HUDEP-2 (cell line): Measurements from ENCODE around the gene CELF1.

Experiments
- DNase-seq, 76 experiments: peaks; one replicate each; lab custom pipeline; 2025; ENCODE audit not compliant: unreplicated experiment in 76 of 76; lab: John Stamatoyannopoulos, UW

Gene CELF1

GRCh38 chr11:47514825-47515647 lies 37.9 kb downstream of the CELF1 start:
- DNase-seq = peak in 37 of 76 experiments; percentile 2 to 58 (median 26)

GRCh38 chr11:47512701-47513100 lies 40.2 kb downstream of the CELF1 start:
- DNase-seq = no peak

GRCh38 chr11:47511917-47512316 lies 41.0 kb downstream of the CELF1 start:
- no peak for DNase-seq

GRCh38 chr11:47510209-47510608 lies 42.7 kb downstream of the CELF1 start:
- no peak for DNase-seq

- DNase-seq = no peak
These were observed 43.8 kb downstream of the CELF1 start for GRCh38 chr11:47509077-47509536.

DNA sequence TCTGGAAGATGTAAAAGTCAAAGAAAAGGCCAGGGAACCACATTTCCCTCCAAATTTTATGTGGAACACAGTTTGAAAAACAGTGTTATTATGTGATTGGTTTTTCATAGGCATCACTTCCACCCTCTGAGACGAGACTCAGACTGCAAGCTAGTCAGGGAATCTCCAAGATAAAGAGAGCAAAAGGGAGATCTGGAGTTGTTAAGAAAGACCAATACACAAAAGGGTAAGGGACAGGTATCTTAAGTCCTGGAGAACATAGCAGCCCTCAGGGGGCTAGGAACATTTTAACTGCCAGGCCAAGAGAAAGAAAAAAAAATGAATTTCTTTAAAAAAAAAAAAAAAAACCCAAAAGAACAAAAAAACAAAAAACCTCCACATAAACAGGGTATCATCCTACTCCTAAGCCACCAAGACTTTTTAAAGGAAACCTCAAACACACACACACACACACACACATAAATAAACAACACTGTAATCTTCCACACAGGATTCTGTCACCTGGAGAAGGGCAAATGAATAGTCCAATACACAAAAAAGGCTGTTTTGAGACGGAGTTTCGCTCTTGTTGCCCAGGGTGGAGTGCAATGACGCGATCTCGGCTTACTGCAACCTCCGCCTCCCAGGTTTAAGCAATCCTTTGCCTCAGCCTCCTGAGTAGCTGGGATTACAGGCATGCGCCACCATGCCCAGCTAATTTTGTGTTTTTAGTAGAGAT lies 44.5 kb downstream of the CELF1 start:
- DNase-seq = no peak

DNA sequence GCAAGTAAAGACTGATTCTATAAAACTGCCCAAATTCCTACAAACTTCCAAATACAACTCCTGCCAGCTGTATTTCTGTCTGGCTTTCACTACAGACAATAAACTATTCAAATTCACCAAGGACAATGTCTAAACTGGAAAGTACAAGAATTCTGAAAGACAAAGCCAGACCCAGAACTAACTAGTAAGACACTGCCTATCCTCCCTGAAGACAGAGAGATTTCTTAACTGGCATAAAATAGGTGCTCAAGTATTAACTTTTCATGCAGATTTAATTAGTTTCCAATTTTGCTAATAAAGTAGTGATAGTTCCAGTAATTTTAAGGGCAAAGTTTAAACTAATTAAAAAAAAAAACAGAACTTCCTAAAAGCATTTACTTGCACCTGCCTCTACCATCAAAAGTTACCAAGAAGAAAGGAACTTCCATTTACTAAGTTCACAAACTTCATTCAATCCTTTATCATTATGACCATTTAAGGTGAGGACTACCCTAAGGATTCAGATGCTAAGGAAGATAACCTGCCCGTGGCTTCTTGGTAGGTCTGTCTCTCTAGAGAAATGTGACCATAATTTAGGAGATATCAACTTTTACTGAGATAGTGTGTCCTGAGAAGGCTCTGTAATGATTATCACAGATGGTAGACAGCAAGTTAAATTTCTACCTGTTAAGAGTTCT lies 45.2 kb downstream of the CELF1 start:
- no peak for DNase-seq

GRCh38 chr11:47506795-47507562 lies 46.0 kb downstream of the CELF1 start:
- DNase-seq = no peak

DNA sequence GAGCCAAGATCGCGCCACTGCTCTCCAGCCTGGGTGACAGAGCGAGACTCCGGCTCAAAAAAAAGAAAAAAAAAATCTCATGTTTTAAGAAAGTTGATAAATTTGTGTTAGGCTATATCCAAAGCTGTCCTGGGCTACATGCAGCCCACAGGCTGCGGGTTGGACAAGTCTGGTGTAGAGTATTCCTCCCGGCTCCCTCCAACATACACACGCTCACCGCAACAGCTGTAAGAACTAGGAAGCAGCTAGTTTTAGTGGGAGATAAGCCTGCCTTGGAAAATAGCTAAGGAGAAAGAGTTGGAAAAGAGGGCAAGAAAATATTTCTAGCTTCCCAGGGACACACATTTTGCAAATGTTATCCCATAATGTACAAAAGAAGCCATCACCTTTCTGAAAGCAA lies 46.6 kb downstream of the CELF1 start:
- no peak for DNase-seq

GRCh38 chr11:47504910-47505309 lies 48.0 kb downstream of the CELF1 start:
- no peak for DNase-seq

DNA sequence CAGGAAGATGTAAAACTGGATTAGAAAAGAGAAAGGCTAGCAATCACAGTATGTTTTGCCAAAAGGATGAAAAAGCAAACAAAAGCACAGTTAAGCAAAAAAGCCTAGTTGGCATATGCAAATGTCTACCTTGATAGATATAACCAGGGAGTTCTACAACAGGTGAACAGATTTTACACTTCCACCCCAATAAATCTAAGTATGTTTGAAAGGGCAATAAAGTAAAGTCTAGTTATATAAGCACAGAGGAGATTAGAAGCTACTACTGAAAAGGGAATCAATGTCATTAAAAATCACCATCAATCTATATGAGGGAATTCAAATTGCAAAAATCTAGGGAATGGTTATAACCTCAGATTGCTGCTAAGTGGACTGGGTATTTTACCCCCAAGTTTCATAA lies 49.7 kb downstream of the CELF1 start:
- DNase-seq = no peak

GRCh38 chr11:47502767-47503166 lies 50.2 kb downstream of the CELF1 start:
- DNase-seq = no peak

DNA sequence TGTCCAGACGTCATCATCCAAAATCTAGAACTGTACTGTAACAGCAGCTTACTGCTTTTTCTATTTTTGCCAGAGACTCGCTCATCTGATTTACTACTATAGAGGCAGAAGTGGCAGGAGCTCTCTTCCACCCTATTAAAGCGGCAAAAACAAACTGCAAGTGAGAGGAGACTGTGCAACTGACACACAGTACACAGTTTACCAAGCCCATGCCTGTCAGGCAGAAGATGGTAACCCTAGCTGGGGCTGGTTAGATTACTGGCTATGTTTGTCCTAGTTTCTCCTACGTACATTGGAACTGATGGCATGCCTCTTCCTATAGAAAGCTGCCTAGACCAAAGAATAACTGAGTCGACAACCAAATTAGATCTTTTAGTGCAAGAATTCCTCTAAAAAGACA lies 51.8 kb downstream of the CELF1 start:
- DNase-seq = no peak

- DNase-seq = no peak
These were observed 52.8 kb downstream of the CELF1 start for GRCh38 chr11:47500121-47500520.

DNA sequence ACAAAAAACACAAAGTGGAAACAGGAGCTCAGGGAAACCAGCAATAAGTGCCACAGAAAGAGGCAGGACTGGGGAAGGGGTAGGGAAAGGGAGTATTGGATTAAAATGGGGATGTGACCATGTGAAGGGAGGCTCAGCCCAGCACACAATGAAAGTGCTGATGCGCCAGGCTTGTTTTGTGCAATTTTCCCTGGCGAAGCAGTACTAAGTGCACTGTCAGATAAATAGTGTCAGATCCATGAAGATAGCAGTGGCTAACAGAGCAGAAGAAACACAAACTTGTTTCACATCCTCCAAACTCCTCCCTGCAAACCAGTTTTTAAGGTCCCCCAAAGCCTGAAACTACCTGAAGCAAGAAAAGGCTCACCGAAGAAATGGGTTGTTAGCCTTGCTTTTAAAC lies 53.3 kb downstream of the CELF1 start:
- DNase-seq = no peak

- DNase-seq = no peak
These were observed 53.8 kb downstream of the CELF1 start for GRCh38 chr11:47499161-47499560.

DNA sequence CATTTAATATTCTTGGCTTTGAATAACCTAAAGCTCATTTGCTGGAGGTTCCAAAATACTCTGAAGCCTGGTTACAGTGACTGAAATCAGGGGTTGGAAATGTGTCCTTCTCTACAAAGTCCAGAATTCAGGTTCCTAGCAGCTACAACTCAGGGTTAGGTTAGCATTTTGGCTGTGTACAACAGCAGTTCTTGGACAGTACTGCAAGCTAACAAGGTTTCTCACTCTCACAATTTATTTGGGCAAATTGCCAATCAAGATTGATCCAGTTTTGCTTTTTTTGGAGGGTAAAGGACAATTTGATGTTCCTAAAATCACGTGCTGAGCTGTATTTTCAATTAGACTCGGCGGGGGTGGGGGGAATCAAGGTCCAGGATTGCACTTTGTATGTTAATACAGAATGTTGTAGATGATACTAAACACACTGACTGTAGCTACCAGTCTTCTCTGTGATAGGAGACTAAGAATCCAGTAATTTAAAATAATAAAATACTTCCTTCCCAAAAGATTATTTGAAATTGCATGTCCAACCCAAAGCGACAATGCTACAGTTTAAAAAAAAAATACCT lies 54.3 kb downstream of the CELF1 start:
- DNase-seq = no peak

DNA sequence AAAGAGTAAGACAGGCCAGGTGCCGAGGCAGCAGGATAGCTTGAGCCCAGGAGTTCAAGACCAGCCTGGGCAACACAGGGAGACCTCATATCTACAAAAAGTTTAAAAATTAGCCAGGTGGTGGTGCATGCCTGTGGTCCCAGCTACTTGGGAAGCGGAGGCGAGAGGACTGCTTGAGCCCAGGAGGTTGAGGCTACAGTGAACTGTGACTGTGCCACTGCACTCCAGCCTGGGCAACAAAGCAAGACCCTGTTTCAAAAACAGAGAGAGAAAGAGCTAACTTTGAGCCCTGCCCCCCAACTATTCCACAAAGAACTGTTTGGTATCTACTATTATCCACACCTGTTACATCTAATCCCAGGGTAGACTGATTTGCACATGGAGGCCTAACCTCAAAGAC lies 54.8 kb downstream of the CELF1 start:
- no peak for DNase-seq

- DNase-seq = no peak
These were observed 56.1 kb downstream of the CELF1 start for GRCh38 chr11:47496808-47497207.

DNA sequence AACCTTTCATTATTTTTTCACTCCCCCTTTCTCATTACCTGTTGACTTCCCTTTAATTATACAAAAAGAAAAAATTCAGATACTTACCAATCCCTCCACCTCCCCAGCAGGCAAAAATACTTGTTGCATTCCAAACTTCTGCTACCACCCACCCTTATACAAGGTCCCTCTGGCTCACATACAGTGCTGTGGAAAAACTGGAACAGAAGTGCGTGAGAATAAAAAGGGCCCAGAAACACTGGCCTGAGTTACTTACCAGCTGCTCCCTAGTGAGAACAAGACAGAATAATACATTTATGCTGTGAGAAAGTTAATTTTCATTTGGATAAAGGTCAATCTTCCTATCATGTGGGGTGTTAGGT lies 57.1 kb downstream of the CELF1 start:
- DNase-seq = no peak
